Spinal cord (tissue), 10 donors: ENCODE data around the gene RTKN2. TPM values are rescaled to one million over a fixed set of nuclear protein-coding genes. Genes with fewer than 3 reads are reported as not detected.
"Not testable (repeated sequence)": the region's sequence is repeated elsewhere in the genome, so short reads cannot be mapped to it uniquely, and the experiment has no call there.

ENCODE experiments used
- DNase-seq, 6 donors: peaks; one replicate each; pipeline versions ENCODE4 v3.0.0 to v3.0.0-alpha.2; 2013 to 2015; ENCODE audit warnings: low spot score in 6 of 6, low read depth in 4 of 6
- H3K27ac ChIP-seq: one replicate; pipeline ENCODE4 v1.5.1; 2013; ENCODE audit warnings: low read depth, low read length, control low read depth
- H3K27me3 ChIP-seq: one replicate; pipeline ENCODE4 v1.6.1; 2013; ENCODE audit warnings: low read length; ENCODE audit not compliant: control insufficient read depth, insufficient read depth
- H3K36me3 ChIP-seq: one replicate; pipeline ENCODE4 v1.6.1; 2013; ENCODE audit warnings: low read length; ENCODE audit not compliant: control insufficient read depth, insufficient read depth
- H3K4me1 ChIP-seq: one replicate; pipeline ENCODE4 v1.6.1; 2013; ENCODE audit warnings: low read length; ENCODE audit not compliant: control insufficient read depth, insufficient read depth
- H3K4me3 ChIP-seq: one replicate; pipeline ENCODE4 v1.5.1; 2013; ENCODE audit warnings: low read depth, low read length, control low read depth
- H3K9me3 ChIP-seq: one replicate; pipeline ENCODE4 v1.6.1; 2013; ENCODE audit warnings: low read length; ENCODE audit not compliant: control insufficient read depth, insufficient read depth
- WGBS: methylation state at CpG from one replicate; pipeline ENCODE4 v1.1.5; 2013; ENCODE audit warnings: missing lambda C conversion rate; ENCODE audit not compliant: insufficient coverage; 5-methylcytosine and 5-hydroxymethylcytosine counted together
- polyA plus RNA-seq, 2 donors: library from polyadenylated mRNA; unstranded; fragments of 120-200 nt; gene quantifications; one replicate each; pipeline ENCODE4 v1.2.1, GENCODE V29; 2013; ENCODE audit not compliant: insufficient read length in 2 of 2
- total RNA-seq, 2 donors: library from RNA; depleted of rRNA in 1 of 2; stranded (reverse); fragments of 120-200 nt in 1 of 2; fragments of >200 nt in 1 of 2; gene quantifications; one replicate each; pipeline versions ENCODE4 v1.2.3 to v1.2.4, GENCODE V29; 2013 to 2014
- donor health status: healthy.

RTKN2 gene
- total and polyA plus RNA-seq, 4 donors, result 9.0 to 13.0 (median 10.6) TPM

- no peaks in the 10 kb centered on the region for H3K9me3 ChIP-seq
- WGBS, result 89% methylated on average over 3 of the region's 5 CpGs
- no peak for DNase-seq
- H3K27ac ChIP-seq, result no peak overlapping the region
- H3K4me3 ChIP-seq, result no peak overlapping the region
- no peaks in the 10 kb centered on the region for H3K27me3 ChIP-seq
- no peaks in the 10 kb centered on the region for H3K4me1 ChIP-seq
- H3K36me3 ChIP-seq, result no peaks in the 10 kb centered on the region
Measured at GRCh38 chr10:62297857-62298256, 29.2 kb upstream of the RTKN2 start.

GRCh38 chr10:62284221-62284620 lies 15.6 kb upstream of the RTKN2 start:
- DNase-seq, result no peak
- no peaks in the 10 kb centered on the region for H3K36me3 ChIP-seq
- no peak overlapping the region for H3K27ac ChIP-seq
- no peaks in the 10 kb centered on the region for H3K27me3 ChIP-seq
- H3K4me3 ChIP-seq, result no peak overlapping the region
- no peaks in the 10 kb centered on the region for H3K4me1 ChIP-seq
- no peaks in the 10 kb centered on the region for H3K9me3 ChIP-seq

GRCh38 chr10:62281348-62281747 lies 12.7 kb upstream of the RTKN2 start:
- DNase-seq, H3K4me3 ChIP-seq: not testable (repeated sequence)

GRCh38 chr10:62280392-62280791 lies 11.7 kb upstream of the RTKN2 start:
- H3K36me3 ChIP-seq, DNase-seq, H3K27me3 ChIP-seq, H3K9me3 ChIP-seq, H3K4me1 ChIP-seq, H3K4me3 ChIP-seq, H3K27ac ChIP-seq: not testable (repeated sequence)
- 99% methylated on average over 19 of the region's 28 CpGs for WGBS

More at GRCh38 chr10:62281348-62281747, 12.7 kb upstream of the RTKN2 start:
- 95% methylated on average over 21 of the region's 24 CpGs for WGBS
- H3K27ac ChIP-seq, H3K36me3 ChIP-seq, H3K9me3 ChIP-seq, H3K4me1 ChIP-seq, H3K27me3 ChIP-seq: not testable (repeated sequence)

GRCh38 chr10:62278441-62278910 lies 9.8 kb upstream of the RTKN2 start:
- no peak overlapping the region for H3K4me3 ChIP-seq
- no peaks in the 10 kb centered on the region for H3K36me3 ChIP-seq
- H3K27ac ChIP-seq, result no peak overlapping the region
- WGBS, result no CpG with 5 or more reads among the region's 2 CpGs
- H3K27me3 ChIP-seq, result no peaks in the 10 kb centered on the region
- DNase-seq, result no peak
- no peaks in the 10 kb centered on the region for H3K9me3 ChIP-seq
- H3K4me1 ChIP-seq, result no peaks in the 10 kb centered on the region

- 100% methylated on average over 1 of the region's 1 CpG for WGBS
Measured at GRCh38 chr10:62277971-62278370, 9.3 kb upstream of the RTKN2 start.

GRCh38 chr10:62270020-62270419 lies 1.4 kb upstream of the RTKN2 start:
- no peaks in the 10 kb centered on the region for H3K27me3 ChIP-seq
- WGBS, result 85% methylated on average over 2 of the region's 4 CpGs
- no peak overlapping the region for H3K4me3 ChIP-seq
- H3K9me3 ChIP-seq, result no peaks in the 10 kb centered on the region
- peaks cover 6% of the 10 kb centered on the region for H3K4me1 ChIP-seq
- H3K36me3 ChIP-seq, result no peaks in the 10 kb centered on the region
- no peak for DNase-seq
- no peak overlapping the region for H3K27ac ChIP-seq

More at GRCh38 chr10:62277971-62278370, 9.3 kb upstream of the RTKN2 start:
- Histone ChIP-seq H3K27ac (no peak overlapping the region), H3K36me3 (no peaks in the 10 kb centered on the region), H3K9me3 (no peaks in the 10 kb centered on the region), H3K4me1 (no peaks in the 10 kb centered on the region), H3K27me3 (no peaks in the 10 kb centered on the region), H3K4me3 (no peak overlapping the region)
- no peak for DNase-seq

- DNase-seq, result peak in 2 of 6 donors; percentile 9 to 25
- Histone ChIP-seq H3K4me3 (peak overlapping the region; percentile 93), H3K27ac (no peak overlapping the region), H3K9me3 (no peaks in the 10 kb centered on the region), H3K27me3 (no peaks in the 10 kb centered on the region), H3K4me1 (peaks cover 6% of the 10 kb centered on the region), H3K36me3 (no peaks in the 10 kb centered on the region)
- WGBS, result 0% methylated on average over 14 of the region's 19 CpGs
Measured at GRCh38 chr10:62268027-62268398, 631 bp downstream of the RTKN2 start.

GRCh38 chr10:62266611-62267010 lies 2.0 kb downstream of the RTKN2 start:
- WGBS, result no CpG with 5 or more reads among the region's 3 CpGs
- H3K4me3 ChIP-seq, result no peak overlapping the region
- no peak overlapping the region for H3K27ac ChIP-seq
- H3K4me1 ChIP-seq, result peaks cover 6% of the 10 kb centered on the region
- DNase-seq, result no peak
- H3K27me3 ChIP-seq, result no peaks in the 10 kb centered on the region
- no peaks in the 10 kb centered on the region for H3K9me3 ChIP-seq
- H3K36me3 ChIP-seq, result no peaks in the 10 kb centered on the region

- H3K4me3 ChIP-seq, result no peak overlapping the region
- WGBS, result 100% methylated on average over 2 of the region's 4 CpGs
- H3K4me1 ChIP-seq, result peaks cover 6% of the 10 kb centered on the region
- no peak overlapping the region for H3K27ac ChIP-seq
- no peak for DNase-seq
- H3K36me3 ChIP-seq, result no peaks in the 10 kb centered on the region
- H3K27me3 ChIP-seq, result no peaks in the 10 kb centered on the region
- no peaks in the 10 kb centered on the region for H3K9me3 ChIP-seq
Measured at GRCh38 chr10:62266147-62266546, 2.5 kb downstream of the RTKN2 start.
